ENCODE data around the gene HES4. TPM values are rescaled to one million over a fixed set of nuclear protein-coding genes. Genes with fewer than 3 reads are reported as not detected.

HES4 gene
- total RNA-seq, 1 experiment from 2014 or later, result 18.5 TPM

- CTCF ChIA-PET, result no interaction called here
- peaks cover 78% of the 10 kb centered on the region for H3K36me3 ChIP-seq (ENCODE audit: insufficient read depth, low read length, poor library complexity, severe bottlenecking)
- POLR2A ChIA-PET (ENCODE audit: low non-redundant PET), result no interaction called here
These were observed 46.2 kb downstream of the HES4 start for GRCh38 chr1:953524-954320.

GRCh38 chr1:952603-953002 lies 47.3 kb downstream of the HES4 start:
- Histone ChIP-seq H3K36me3 (ENCODE audit: insufficient read depth, low read length, poor library complexity, severe bottlenecking) (peaks cover 88% of the 10 kb centered on the region), H3K4me1 (ENCODE audit: insufficient read depth, low read length, poor library complexity, severe bottlenecking) (peaks cover 4% of the 10 kb centered on the region), H3K4me3 (ENCODE audit: low read depth, low read length, poor library complexity, severe bottlenecking) (no peak overlapping the region), H3K9me3 (ENCODE audit: low read depth, low read length, poor library complexity, severe bottlenecking) (no peaks in the 10 kb centered on the region), H3K27me3 (replicated peaks; ENCODE audit: insufficient read depth, low read depth, low read length, poor library complexity) (no peaks in the 10 kb centered on the region), H3K27ac (ENCODE audit: low read depth, low read length, poor library complexity, severe bottlenecking) (no peak overlapping the region)
- no TSS peak for BruUV-seq (replicated peaks)
- no peak for DNase-seq (ENCODE audit: low spot score)
- CTCF ChIA-PET, result no interaction called here
- intact Hi-C loops (cut with micrococcal nuclease; ENCODE audit: unreplicated experiment), result no loop called here
- POLR2A ChIA-PET (ENCODE audit: low non-redundant PET), result interaction anchor here (0.6 kb wide), 1 partner anchor 9 kb away, joined by 8 read pairs; no protein-coding TSS in a partner anchor
- TF ChIP-seq, protein P1, sequence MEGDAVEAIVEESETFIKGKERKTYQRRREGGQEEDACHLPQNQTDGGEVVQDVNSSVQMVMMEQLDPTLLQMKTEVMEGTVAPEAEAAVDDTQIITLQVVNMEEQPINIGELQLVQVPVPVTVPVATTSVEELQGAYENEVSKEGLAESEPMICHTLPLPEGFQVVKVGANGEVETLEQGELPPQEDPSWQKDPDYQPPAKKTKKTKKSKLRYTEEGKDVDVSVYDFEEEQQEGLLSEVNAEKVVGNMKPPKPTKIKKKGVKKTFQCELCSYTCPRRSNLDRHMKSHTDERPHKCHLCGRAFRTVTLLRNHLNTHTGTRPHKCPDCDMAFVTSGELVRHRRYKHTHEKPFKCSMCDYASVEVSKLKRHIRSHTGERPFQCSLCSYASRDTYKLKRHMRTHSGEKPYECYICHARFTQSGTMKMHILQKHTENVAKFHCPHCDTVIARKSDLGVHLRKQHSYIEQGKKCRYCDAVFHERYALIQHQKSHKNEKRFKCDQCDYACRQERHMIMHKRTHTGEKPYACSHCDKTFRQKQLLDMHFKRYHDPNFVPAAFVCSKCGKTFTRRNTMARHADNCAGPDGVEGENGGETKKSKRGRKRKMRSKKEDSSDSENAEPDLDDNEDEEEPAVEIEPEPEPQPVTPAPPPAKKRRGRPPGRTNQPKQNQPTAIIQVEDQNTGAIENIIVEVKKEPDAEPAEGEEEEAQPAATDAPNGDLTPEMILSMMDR (conservative IDR thresholded peaks at IDR 0.05; ENCODE audit: low read depth, low read length), result no peak
- TF ChIP-seq EZH2 (IDR thresholded peaks at IDR 0.05; ENCODE audit: borderline replicate concordance, low read depth, low read length, poor library complexity, severe bottlenecking), result no peak

More at GRCh38 chr1:953524-954320, 46.2 kb downstream of the HES4 start:
- Histone ChIP-seq H3K9me3 (ENCODE audit: low read depth, low read length, poor library complexity, severe bottlenecking) (no peaks in the 10 kb centered on the region), H3K27me3 (replicated peaks; ENCODE audit: insufficient read depth, low read depth, low read length, poor library complexity) (no peaks in the 10 kb centered on the region), H3K4me1 (ENCODE audit: insufficient read depth, low read length, poor library complexity, severe bottlenecking) (peaks cover 12% of the 10 kb centered on the region), H3K27ac (ENCODE audit: low read depth, low read length, poor library complexity, severe bottlenecking) (no peak overlapping the region), H3K4me3 (ENCODE audit: low read depth, low read length, poor library complexity, severe bottlenecking) (no peak overlapping the region)
- DNase-seq (ENCODE audit: low spot score), result no peak
- intact Hi-C loops (cut with micrococcal nuclease; ENCODE audit: unreplicated experiment), result no loop called here
- BruUV-seq (replicated peaks), result no TSS peak
- TF ChIP-seq, protein P1 (conservative IDR thresholded peaks at IDR 0.05; ENCODE audit: low read depth, low read length), result no peak
- TF ChIP-seq EZH2 (IDR thresholded peaks at IDR 0.05; ENCODE audit: borderline replicate concordance, low read depth, low read length, poor library complexity, severe bottlenecking), result no peak

- CTCF ChIA-PET, result interaction anchor here (1.0 kb wide), 1 partner anchor 47 kb away, joined by 10 read pairs; no protein-coding TSS in a partner anchor
- no peaks in the 10 kb centered on the region for H3K27me3 ChIP-seq (replicated peaks; ENCODE audit: insufficient read depth, low read depth, low read length, poor library complexity)
- intact Hi-C loops (cut with micrococcal nuclease; ENCODE audit: unreplicated experiment), result no loop called here
- peaks cover under 1% of the 10 kb centered on the region for H3K4me1 ChIP-seq (ENCODE audit: insufficient read depth, low read length, poor library complexity, severe bottlenecking)
- no TSS peak for BruUV-seq (replicated peaks)
- peaks cover 88% of the 10 kb centered on the region for H3K36me3 ChIP-seq (ENCODE audit: insufficient read depth, low read length, poor library complexity, severe bottlenecking)
- no peak for TF ChIP-seq EZH2 (IDR thresholded peaks at IDR 0.05; ENCODE audit: borderline replicate concordance, low read depth, low read length, poor library complexity, severe bottlenecking)
- TF ChIP-seq, protein P1 (conservative IDR thresholded peaks at IDR 0.05; ENCODE audit: low read depth, low read length), result no peak
- POLR2A ChIA-PET (ENCODE audit: low non-redundant PET), result interaction anchor here (0.6 kb wide), 1 partner anchor 9 kb away, joined by 8 read pairs; no protein-coding TSS in a partner anchor
- no peak overlapping the region for H3K27ac ChIP-seq (ENCODE audit: low read depth, low read length, poor library complexity, severe bottlenecking)
- H3K4me3 ChIP-seq (ENCODE audit: low read depth, low read length, poor library complexity, severe bottlenecking), result no peak overlapping the region
- DNase-seq (ENCODE audit: low spot score), result no peak
- H3K9me3 ChIP-seq (ENCODE audit: low read depth, low read length, poor library complexity, severe bottlenecking), result no peaks in the 10 kb centered on the region
These were observed 47.7 kb downstream of the HES4 start for GRCh38 chr1:952201-952600.

All from A673 (cell line).